ENCODE data around the gene ESRRG.
"Not testable (repeated sequence)": the region's sequence is repeated elsewhere in the genome, so short reads cannot be mapped to it uniquely, and the experiment has no call there.

Gene ESRRG

GRCh38 chr1:216710055-216710454 lies 13.2 kb downstream of the ESRRG start:
- Histone ChIP-seq H3K9me3 (ENCODE audit: insufficient read depth, low read length, severe bottlenecking) (no peaks in the 10 kb centered on the region), H2AFZ (ENCODE audit: low read depth, low read length) (no peak overlapping the region), H3K4me3 (ENCODE audit: low read depth in 1 of 2, low read length in 2 of 2) (no peak overlapping the region), H3K9ac (ENCODE audit: low read depth, low read length) (no peak overlapping the region), H4K20me1 (ENCODE audit: insufficient read depth, low read length) (no peaks in the 10 kb centered on the region), H3K27ac (ENCODE audit: low read length) (no peak overlapping the region), H3K36me3 (ENCODE audit: insufficient read depth, low read length) (no peaks in the 10 kb centered on the region), H3K79me2 (ENCODE audit: insufficient read depth, low read length) (no peaks in the 10 kb centered on the region), H3K4me2 (ENCODE audit: insufficient read depth, low read length) (no peak overlapping the region), H3K27me3 (ENCODE audit: insufficient read depth, low read length, poor library complexity) (no peaks in the 10 kb centered on the region), H3K4me1 (ENCODE audit: insufficient read depth, low read length) (no peaks in the 10 kb centered on the region)
- ATAC-seq (ENCODE audit: insufficient read depth, low read depth) (no peak), DNase-seq (no peak)
- TF ChIP-seq EZH2 (IDR thresholded peaks at IDR 0.05; ENCODE audit: borderline replicate concordance, low read depth, low read length, severe bottlenecking): no peak
- no peak for TF ChIP-seq CTCF (IDR thresholded peaks at IDR 0.05; ENCODE audit: borderline replicate concordance, extremely low read depth, low read length, poor library complexity, severe bottlenecking)

GRCh38 chr1:216705676-216706075 lies 17.6 kb downstream of the ESRRG start:
- no peaks in the 10 kb centered on the region for H3K36me3 ChIP-seq (ENCODE audit: insufficient read depth, low read length)
- no peaks in the 10 kb centered on the region for H4K20me1 ChIP-seq (ENCODE audit: insufficient read depth, low read length)
- H3K4me1 ChIP-seq (ENCODE audit: insufficient read depth, low read length): no peaks in the 10 kb centered on the region
- TF ChIP-seq EZH2 (IDR thresholded peaks at IDR 0.05; ENCODE audit: borderline replicate concordance, low read depth, low read length, severe bottlenecking) (no peak), CTCF (IDR thresholded peaks at IDR 0.05; ENCODE audit: borderline replicate concordance, extremely low read depth, low read length, poor library complexity, severe bottlenecking) (no peak)
- H3K9ac ChIP-seq (ENCODE audit: low read depth, low read length): no peak overlapping the region
- H3K9me3 ChIP-seq (ENCODE audit: insufficient read depth, low read length, severe bottlenecking): no peaks in the 10 kb centered on the region
- H3K4me3 ChIP-seq (ENCODE audit: low read depth in 1 of 2, low read length in 2 of 2): no peak overlapping the region
- no peaks in the 10 kb centered on the region for H3K27me3 ChIP-seq (ENCODE audit: insufficient read depth, low read length, poor library complexity)
- H3K4me2 ChIP-seq (ENCODE audit: insufficient read depth, low read length): no peak overlapping the region
- ATAC-seq (ENCODE audit: insufficient read depth, low read depth) (no peak), DNase-seq (no peak)
- H3K79me2 ChIP-seq (ENCODE audit: insufficient read depth, low read length): no peaks in the 10 kb centered on the region
- no peak overlapping the region for H2AFZ ChIP-seq (ENCODE audit: low read depth, low read length)
- H3K27ac ChIP-seq (ENCODE audit: low read length): no peak overlapping the region

GRCh38 chr1:216704065-216704464 lies 19.2 kb downstream of the ESRRG start:
- DNase-seq; H3K79me2 ChIP-seq (ENCODE audit: insufficient read depth, low read length); H3K27me3 ChIP-seq (ENCODE audit: insufficient read depth, low read length, poor library complexity); H3K9ac ChIP-seq (ENCODE audit: low read depth, low read length); H4K20me1 ChIP-seq (ENCODE audit: insufficient read depth, low read length); H2AFZ ChIP-seq (ENCODE audit: low read depth, low read length); H3K9me3 ChIP-seq (ENCODE audit: insufficient read depth, low read length, severe bottlenecking); H3K4me2 ChIP-seq (ENCODE audit: insufficient read depth, low read length); H3K4me1 ChIP-seq (ENCODE audit: insufficient read depth, low read length); H3K27ac ChIP-seq (ENCODE audit: low read length); H3K36me3 ChIP-seq (ENCODE audit: insufficient read depth, low read length); H3K4me3 ChIP-seq (ENCODE audit: low read depth in 1 of 2, low read length in 2 of 2); ATAC-seq (ENCODE audit: insufficient read depth, low read depth): not testable (repeated sequence)

- Histone ChIP-seq H3K79me2 (ENCODE audit: insufficient read depth, low read length) (no peaks in the 10 kb centered on the region), H3K27ac (ENCODE audit: low read length) (no peak overlapping the region), H3K27me3 (ENCODE audit: insufficient read depth, low read length, poor library complexity) (no peaks in the 10 kb centered on the region), H3K9me3 (ENCODE audit: insufficient read depth, low read length, severe bottlenecking) (no peaks in the 10 kb centered on the region), H3K4me3 (ENCODE audit: low read depth in 1 of 2, low read length in 2 of 2) (no peak overlapping the region), H4K20me1 (ENCODE audit: insufficient read depth, low read length) (no peaks in the 10 kb centered on the region), H3K9ac (ENCODE audit: low read depth, low read length) (no peak overlapping the region), H3K36me3 (ENCODE audit: insufficient read depth, low read length) (no peaks in the 10 kb centered on the region), H3K4me1 (ENCODE audit: insufficient read depth, low read length) (no peaks in the 10 kb centered on the region), H3K4me2 (ENCODE audit: insufficient read depth, low read length) (no peak overlapping the region), H2AFZ (ENCODE audit: low read depth, low read length) (no peak overlapping the region)
- ATAC-seq (ENCODE audit: insufficient read depth, low read depth): no peak
- no peak for DNase-seq
- TF ChIP-seq EZH2 (IDR thresholded peaks at IDR 0.05; ENCODE audit: borderline replicate concordance, low read depth, low read length, severe bottlenecking) (no peak), CTCF (IDR thresholded peaks at IDR 0.05; ENCODE audit: borderline replicate concordance, extremely low read depth, low read length, poor library complexity, severe bottlenecking) (no peak)
Measured at GRCh38 chr1:216702170-216702569, 21.1 kb downstream of the ESRRG start.

All from DND-41 (cell line).